Daoy (cell line): ENCODE results near the gene THBS1. TPM values are rescaled to one million over a fixed set of nuclear protein-coding genes. Genes with fewer than 3 reads are reported as not detected.

ENCODE experiments used
- DNase-seq: peaks from one replicate; pipeline ENCODE4 v3.0.0-alpha.2; 2015; ENCODE audit warnings: low read depth
- total RNA-seq: library from RNA; depleted of rRNA; stranded (reverse); fragments of >200 nt; shearing (Covaris generic); gene quantifications from 2 replicates; pipeline ENCODE4 v1.2.3, GENCODE V29; 2014; rRNA removed

The THBS1 gene
- total RNA-seq: 567 and 839 TPM in 2 replicates

DNA sequence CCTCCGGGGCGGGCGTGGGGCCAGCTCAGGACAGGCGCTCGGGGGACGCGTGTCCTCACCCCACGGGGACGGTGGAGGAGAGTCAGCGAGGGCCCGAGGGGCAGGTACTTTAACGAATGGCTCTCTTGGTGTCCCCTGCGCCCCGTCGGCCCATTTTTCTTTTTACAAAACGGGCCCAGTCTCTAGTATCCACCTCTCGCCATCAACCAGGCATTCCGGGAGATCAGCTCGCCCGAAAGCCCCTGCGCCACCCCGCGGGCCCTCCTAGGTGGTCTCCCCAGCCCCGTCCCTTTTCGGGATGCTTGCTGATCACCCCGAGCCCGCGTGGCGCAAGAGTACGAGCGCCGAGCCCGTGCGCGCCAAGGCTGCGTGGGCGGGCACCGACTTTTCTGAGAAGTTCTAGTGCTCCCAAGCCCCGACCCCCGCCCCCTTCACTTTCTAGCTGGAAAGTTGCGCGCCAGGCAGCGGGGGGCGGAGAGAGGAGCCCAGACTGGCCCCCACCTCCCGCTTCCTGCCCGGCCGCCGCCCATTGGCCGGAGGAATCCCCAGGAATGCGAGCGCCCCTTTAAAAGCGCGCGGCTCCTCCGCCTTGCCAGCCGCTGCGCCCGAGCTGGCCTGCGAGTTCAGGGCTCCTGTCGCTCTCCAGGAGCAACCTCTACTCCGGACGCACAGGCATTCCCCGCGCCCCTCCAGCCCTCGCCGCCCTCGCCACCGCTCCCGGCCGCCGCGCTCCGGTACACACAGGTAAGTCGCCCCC lies at the start of gene THBS1:
TSS of gene THBS1 (plus strand) at position 595 of the 757 bp plus-strand sequence. CDS start 779 bp downstream, outside the sequence.
- DNase-seq: peak; percentile 97

DNA sequence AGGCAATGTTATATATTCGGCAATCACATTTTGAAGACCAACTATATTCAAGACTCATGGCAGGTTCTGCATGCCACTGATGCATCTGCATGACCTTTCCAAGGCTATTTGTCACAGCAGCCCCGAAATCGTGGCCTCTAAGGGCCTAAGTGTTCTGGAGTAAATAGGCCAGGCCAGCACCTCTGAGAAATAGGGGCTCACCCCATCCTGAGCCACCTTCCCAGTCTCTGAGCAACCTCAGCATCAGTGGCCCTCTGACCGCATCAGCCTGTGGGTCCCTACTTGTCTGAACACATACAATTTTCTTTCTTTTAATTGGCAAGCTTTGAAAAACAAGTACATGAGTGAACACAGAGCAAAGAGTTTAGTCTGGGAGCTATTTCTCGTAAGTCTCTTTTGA lies 45.9 kb upstream of the THBS1 start:
- DNase-seq: no peak

DNA sequence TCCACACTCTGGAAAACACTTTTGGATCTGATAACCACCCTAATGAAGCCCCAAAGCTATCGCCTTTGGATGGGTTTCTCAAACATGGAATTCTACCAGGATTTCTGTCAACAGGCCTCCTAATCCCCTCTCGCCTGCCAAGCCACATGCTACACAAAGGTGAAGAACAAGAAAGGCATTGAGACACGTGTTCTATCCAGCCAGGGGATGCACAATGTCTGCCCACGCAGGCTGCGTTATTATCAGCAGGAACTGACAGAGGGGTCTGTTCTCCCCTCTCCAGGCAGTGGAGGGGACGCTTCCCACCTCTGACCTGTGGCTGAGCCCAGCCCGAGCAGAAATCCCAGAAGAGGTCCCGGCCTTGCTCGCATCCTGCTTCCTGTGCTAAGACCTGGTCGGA lies 45.4 kb upstream of the THBS1 start:
- DNase-seq: no peak

DNA sequence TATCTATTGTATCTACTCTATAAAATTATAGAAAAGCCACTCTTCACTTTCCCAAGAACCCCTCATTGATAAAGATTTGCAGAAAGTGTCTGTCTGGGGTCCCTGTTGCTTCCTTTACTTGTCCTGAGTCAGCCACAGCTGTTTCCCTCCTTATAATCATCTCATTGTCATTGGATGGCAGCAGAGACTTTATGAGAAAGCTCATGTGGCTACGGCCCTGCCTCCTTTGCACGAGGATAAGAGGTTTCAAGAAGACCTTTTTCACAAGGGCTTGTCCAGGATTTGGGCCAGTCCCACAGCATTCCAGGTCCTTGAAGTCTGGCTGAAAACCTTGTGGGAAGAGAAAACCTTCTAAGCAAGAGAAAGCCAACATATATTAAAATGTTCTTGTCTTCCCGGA lies 41.9 kb upstream of the THBS1 start:
- DNase-seq: no peak

DNA sequence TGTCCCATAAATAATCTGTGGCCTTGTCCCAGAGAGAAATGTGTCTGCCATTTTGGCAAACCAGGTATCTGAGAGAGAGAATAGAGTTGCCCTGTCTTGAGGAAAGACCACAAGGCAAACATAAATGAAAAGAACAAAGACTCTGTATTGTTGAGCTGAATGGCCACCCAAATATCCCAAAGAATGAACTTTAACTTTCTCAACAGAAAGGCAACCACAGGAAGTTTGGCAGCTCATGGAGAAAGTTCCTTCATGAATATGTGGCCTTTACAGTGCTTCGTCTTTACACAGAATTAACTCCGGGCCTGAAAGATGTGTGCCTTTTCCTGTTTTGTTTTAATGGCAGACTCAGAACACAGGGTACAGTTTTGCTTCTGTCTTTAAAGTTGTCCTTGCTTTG lies 41.4 kb upstream of the THBS1 start:
- DNase-seq: no peak

DNA sequence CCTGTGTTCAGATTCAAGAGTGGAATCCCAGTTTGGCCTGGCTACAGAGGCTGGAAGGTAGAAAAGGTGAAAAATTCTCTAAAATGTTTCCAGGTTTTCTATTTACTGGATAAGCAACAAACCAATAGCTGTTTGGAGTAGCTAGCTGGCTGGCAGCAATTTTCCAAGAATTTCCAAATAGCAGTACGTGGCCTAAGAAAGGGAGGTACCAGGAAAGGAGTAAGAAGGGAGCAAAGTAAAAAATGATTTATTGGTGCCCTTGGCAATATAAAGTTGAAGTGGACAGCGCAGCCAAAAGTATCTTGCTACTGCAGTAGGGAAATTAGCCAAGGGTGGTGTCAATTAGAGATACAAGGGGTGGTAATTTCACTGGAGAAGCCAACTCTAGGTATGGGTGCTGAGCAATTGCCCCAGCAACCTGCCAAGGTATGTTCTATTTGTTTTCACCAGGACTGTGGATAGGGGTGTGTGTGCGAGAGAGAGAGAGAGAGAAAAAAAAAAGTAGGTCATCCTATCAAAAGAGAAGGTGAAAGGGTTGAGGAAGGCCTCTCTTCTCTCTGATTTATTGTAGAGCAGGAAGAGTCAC lies 40.8 kb upstream of the THBS1 start:
- DNase-seq: no peak

DNA sequence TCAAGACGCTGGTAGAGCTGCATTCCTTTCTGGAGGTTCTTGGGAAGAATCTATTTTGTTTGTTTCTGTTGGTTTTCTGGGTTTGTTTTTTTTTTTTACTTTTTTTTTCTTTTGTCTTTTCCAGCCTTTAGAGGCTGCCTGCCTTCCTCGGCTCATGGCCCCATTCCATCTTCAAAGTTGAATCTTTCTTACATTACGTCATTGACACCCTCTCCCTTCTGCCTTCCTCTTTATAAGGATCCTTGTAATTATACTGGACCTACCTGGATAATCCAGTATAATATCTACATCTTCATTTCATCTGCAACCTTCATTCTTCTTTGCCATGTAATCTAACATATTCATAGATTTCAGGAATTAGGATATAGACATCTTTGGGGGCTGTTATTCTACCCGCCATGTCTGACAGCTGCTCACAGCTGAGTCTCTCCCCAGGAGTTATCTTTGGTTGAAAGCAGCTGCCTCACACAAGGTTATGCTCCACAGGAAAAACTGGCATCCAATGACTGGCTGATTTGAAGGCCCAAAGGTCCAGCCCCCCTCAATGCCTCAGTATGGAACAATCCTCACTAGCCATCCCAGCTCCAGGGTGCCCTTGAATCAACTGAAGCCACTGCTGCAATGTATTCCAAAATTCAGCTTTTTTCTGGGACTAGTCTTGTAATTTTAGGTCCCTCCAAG lies 38.4 kb upstream of the THBS1 start:
- no peak for DNase-seq

DNA sequence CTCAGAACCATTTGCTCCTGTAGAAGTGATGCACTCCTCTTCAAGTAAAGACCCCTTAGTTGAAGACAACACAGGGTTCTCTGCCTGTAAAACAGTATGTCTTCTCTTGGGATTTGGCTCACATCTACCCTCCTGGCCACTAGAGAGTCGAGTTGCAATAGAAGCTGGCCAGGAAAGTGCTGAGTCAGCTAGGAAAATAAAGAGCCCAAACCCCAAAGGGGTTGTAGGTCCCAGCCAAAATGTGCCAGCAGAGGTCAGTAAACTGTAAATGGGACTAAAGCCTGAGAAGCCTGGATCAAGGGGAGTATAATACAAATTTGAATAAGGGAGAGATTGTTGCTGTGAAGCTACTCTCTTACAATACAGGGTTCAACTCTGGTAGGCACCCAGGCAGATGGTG lies 37.2 kb upstream of the THBS1 start:
- no peak for DNase-seq

DNA sequence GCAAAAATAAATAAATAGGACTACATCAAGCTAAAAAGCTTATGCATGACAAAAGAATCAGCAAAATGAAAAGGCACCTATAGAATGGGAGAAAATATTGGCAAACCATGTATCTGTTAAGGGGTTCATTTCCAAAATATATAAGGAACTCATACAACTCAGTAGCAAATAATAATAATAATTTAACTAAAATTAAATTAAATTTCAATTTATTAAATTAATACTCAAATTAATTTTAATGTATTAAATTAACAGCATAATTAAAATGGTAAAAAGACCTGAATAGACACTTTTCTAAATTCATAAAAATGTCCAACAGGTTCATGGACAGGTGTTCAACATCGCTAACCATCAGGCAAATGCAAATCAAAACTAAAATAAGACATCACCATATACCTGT lies 34.0 kb upstream of the THBS1 start:
- DNase-seq: no peak

DNA sequence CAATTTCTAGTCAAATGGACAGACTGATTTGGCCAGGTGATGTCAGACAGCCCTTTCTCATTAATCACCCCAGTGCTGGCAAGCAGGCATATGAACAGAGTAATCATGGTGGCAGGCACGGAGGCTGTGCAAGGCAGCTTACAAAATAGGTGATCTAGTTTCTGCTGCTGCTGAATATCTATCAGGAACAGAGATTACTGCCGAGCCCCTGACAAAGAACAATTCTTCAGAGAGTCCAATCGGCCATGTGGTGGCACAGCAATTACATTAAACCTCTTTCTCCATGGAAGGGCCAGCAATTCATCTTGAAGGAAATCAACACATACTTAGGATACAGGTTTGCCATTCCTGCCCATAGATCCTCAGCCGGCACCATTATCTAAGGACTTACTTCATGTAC lies 32.3 kb upstream of the THBS1 start:
- DNase-seq: no peak

DNA sequence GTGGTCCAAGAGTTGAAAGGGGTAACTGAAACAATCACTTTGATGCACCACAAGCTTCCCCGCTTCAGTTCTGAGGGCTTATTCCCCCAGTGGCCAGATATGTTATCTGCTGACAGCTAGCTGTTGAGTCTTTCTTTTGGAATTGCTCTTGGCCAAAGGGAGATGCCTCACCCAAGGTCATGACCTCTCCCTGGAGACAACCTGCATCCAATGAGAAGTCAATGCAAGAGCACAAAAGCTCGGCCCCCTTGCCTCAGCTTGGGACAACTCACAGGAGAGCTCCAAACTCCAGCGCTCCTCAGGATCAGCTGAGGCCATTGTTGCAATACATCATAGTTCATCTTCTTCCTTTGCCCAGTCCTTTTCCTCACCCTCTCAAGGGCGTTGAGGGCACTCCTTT lies 31.0 kb upstream of the THBS1 start:
- no peak for DNase-seq

DNA sequence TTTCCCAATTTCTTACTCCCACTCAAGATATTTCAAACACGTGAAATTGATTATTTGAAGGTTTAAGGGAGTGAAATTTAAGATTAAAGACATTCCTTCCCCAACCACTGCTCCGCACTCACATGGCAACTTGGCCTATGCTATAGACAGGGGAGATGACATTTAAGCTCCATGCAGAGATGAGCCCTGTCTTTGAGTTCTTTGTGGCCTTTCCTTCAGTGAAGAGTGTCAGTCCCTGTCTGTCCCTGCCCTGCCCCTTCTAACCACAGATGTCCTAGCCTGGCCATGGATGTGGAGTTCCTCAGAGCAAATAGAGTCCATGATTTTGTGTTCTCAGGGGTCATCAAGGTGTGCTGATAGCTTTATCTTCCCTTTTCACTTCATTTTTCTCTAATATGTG lies 29.4 kb upstream of the THBS1 start:
- no peak for DNase-seq

DNA sequence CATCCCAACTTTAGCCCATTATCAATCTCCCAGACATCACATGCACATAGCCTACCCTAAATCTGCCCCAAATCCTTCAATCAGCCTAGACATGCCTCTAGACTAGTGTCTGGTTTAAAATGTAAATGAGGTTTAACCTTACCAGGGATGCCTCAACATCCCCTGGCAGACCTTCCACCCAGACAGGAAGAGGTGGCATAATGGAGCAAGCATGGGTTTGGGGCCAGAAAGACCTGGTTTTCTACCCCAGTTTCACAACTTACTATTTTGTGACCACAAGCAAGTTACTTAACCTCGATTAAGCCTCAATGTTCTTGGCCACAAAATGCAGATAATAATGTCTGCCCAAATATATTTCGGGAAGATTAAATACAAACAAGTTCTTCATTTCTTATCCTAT lies 28.3 kb upstream of the THBS1 start:
- DNase-seq: no peak

DNA sequence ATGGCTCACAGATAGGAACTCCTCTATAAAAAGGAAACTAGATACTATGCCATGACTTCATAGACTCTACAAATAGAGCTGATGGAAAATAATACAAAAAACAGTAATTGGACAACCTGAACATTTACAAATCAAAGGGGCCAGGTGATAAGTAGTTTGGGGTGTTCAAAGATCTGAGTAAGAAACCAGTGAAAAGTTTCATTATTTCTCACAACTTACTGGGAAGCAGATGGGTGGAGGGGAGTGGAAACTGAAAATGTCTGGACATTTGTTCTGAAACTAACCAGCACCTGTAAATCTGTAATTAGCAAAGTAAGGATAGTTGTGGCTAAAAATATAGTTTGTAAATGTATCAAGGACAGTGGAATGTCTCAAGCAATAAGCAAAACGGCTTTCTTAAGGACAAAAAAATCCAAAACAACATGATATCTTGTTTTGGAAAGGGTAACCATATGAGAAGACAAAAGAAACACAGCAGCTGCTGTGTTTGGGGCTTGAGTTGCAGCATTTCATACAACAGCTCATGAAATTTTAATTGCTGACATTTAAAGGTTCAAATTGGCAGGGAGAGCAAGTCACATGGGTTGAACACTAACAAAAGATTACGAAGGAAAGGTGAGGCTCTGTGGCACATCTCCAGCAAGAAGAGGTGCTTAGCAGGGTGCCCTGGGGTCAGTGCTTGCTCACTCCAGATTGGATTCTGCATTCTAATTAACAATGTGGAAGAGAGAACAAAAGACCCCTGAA lies 26.8 kb upstream of the THBS1 start:
- DNase-seq: no peak

DNA sequence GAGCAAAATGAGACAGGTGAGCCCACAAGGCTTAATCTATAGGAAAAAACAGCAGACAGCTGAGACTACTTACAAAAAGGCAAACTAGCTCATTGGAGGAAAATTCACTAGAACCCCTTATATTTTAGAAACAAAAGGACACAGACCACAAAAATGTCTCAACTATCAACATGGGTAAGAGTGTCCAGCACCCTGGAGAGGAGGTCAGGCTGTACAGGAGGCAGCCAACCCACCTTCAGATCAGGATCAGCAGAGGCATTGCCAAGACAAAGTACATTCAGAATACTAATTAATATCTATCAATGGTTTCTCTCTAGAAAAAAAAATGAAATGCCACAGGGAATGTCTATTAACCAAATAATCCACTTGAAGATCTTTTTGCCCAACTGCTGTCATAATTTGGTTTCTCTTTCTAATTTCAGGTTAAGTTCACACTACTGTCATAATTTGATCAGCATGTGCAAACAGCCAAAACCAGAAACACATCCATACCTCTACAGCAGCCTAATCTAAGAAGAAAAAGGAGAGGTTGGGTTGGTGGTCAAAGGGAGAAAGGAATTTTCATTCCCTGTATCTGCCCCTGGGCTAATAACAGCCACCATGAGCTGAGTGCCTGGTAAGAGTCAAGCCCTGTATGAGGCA lies 26.0 kb upstream of the THBS1 start:
- DNase-seq: no peak

DNA sequence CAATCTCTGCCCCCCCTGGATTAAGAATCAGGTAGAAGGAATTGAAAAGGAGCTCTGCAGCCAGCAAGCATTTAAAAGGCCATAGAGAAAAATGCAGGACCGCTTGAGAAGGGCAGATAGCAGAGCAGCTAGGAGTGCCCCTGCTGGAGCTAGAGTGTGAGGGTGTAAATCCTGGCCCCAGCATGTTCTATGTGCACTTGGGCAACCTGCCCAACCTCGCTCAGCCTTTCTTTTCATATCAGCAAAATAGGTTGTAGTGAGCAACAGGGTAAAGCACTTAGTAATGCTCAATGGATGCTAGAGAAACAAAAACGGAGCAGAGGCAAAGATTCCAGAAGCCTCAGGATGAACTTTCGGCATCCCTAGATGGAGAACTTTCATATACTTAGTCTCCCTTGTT lies 25.0 kb upstream of the THBS1 start:
- no peak for DNase-seq

DNA sequence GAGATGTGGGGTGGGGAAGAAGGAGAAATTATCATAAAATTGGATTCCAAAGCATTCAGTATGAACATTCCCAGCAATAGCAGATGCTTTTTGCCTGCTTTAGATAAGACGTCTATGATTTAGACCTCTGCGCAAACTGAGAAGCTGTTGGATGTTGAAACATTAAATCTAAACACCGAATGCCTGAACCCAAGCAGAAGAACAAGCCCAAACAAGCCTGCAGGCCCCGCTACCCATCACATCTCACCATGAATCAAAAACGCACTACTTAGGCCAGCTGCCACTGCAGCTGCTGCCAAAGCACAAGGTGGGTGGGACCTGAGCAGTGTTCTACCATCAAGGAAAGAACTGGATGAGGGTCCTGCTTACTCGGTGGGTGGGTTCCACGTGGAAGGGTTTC lies 24.4 kb upstream of the THBS1 start:
- DNase-seq: no peak

DNA sequence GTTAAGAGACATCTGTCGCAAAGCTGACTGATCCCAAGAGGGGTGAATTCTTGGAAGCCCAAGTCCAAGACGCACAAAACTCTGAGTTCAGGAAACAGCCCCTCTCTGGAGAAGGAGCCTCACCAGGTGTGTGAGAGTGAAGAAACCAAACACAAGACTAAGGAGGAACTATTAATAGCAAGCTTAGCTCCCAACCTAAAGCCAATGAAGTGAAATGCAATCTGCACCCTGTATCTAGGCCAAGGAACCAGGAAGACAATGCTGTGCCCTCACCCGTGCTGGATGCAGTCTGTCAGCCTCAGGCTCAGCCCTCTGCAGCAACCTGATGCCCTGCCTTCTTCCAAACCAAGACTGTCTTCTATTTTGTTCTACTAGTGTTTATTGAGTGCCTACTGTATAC lies 22.5 kb upstream of the THBS1 start:
- DNase-seq: no peak

DNA sequence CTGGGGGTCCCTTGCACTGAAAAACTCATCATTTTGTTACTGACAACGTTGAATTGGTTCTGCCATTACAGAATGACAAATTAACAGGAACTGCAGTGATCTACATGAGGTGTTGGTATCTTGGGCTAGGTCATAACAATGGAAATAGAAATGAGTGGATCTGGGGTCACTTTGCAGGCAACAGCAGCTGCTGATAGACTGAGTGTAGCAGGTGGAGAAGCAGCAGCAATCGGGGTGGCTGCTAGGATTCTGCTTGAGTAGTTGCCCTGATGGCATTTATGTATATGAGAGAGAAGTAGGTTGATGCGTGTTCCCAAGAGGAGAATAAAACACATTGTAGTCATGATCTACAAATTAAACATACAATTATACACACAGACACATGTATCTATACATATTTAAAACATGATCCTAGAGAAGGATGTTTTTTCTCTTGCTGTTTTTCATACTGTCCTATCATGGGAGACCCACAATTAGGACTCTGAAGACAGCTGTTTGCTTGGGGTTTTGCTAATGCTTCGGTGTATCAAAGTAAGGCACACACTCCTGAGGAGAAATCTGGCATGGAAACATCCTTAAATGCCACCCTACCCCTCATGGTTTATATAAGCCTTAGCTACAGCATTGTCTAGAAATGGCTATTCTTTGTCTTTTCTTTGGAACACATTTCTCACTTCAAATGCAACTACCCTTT lies 15.8 kb upstream of the THBS1 start:
- no peak for DNase-seq

DNA sequence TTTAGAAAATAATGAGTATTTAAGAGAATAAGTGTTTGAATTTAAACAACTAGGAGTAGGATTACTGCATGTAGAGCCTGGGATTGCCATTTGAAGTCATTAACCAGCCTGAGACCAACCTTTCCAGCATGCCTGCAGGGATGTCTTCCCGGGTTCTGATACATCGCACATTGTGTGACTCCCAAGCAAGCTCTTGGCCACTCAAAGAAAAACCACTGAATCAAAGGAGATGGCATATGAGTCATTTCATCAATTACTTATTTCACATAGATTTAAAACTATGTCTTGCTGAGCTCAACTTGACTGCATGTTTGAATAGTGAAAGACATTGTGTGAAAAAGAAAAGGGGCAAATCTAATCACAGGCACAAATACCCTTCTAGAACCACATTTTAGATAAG lies 15.0 kb upstream of the THBS1 start:
- DNase-seq: no peak

DNA sequence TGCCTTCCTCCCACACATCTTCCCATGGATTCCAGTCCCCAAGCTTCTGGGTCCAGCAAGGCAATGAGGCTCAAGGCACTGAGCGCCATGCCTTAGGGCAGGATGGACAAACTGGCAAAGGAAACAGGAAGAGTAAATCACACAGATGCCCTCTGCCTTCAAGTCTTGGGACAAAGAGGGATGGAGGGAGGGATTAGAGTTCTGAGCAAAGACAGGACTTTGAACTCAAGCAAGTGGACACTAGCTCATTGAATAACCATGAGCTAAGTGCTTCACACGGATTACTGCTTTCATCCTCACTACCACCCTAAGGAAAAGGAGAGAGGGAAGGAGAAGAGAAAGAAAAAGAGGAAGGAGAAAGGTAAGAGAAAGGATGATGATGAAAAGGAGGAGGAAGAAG lies 7.6 kb upstream of the THBS1 start:
- no peak for DNase-seq
